Progenitor cell of endocrine pancreas (in vitro differentiated cells): Measurements from ENCODE around the gene CXCL12. TPM values are rescaled to one million over a fixed set of nuclear protein-coding genes. Genes with fewer than 3 reads are reported as not detected.

Experiments used
- DNase-seq: peaks from one replicate; pipeline ENCODE4 v3.0.0; 2021; ENCODE audit warnings: low spot score; ENCODE audit not compliant: unreplicated experiment
- H3K27ac Mint-ChIP-seq: 2 replicates; pipeline ENCODE4 v1.8.0; 2021; ENCODE audit warnings: mild to moderate bottlenecking, moderate library complexity, mixed read lengths
- H3K27me3 Mint-ChIP-seq: 2 replicates; pipeline ENCODE4 v1.8.0; 2021; ENCODE audit warnings: mixed read lengths
- H3K36me3 Mint-ChIP-seq: 2 replicates; pipeline ENCODE4 v1.8.0; 2022; ENCODE audit warnings: mixed read lengths; ENCODE audit not compliant: insufficient read depth
- H3K4me1 Mint-ChIP-seq: 2 replicates; pipeline ENCODE4 v1.8.0; 2021; ENCODE audit warnings: low read depth, mixed read lengths
- H3K4me3 Mint-ChIP-seq: 2 replicates; pipeline ENCODE4 v1.8.0; 2021; ENCODE audit warnings: low read depth, mild to moderate bottlenecking, moderate library complexity, mixed read lengths
- H3K9me3 Mint-ChIP-seq: 2 replicates; pipeline ENCODE4 v1.8.0; 2021; ENCODE audit warnings: low read depth, mixed read lengths
- CTCF ChIP-seq: fragments of 200-600 bp; sonication (generic); IDR thresholded peaks from one replicate; pipeline ENCODE4 v1.5.0; 2021; ENCODE audit warnings: antibody characterized with exemption, mild to moderate bottlenecking; ENCODE audit not compliant: unreplicated experiment
- total RNA-seq: library from RNA; stranded (reverse); gene quantifications from 2 replicates; pipeline ENCODE4 v1.2.1, GENCODE V29; 2021

CXCL12 gene
- total RNA-seq, 1 donor from 2014 or later: 4.2 TPM

DNA sequence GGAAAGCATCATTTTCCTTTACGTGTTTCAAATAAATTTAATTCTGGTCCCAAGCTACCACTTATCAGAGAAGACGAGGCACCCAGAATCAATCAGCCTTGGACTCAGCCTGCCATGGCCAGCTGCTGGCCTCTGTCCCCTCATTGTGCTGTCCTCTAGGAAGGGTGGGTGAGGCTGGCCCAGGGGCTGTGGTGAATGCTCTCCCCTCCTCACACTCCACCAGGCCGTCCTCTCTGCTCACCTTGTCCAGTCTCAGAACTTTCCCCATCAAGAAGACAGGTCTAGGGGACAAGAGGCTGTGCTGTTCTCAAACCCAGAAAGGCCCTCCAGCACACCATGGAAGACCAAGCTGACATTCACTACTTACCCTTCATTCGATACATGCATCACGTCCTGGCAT is 36.4 kb downstream of the CXCL12 start:
- Mint-ChIP-seq H3K4me1 (no peaks in the 10 kb centered on the region), H3K9me3 (no peaks in the 10 kb centered on the region), H3K4me3 (no peak overlapping the region), H3K27me3 (peaks cover 25% of the 10 kb centered on the region), H3K27ac (no peak overlapping the region), H3K36me3 (no peaks in the 10 kb centered on the region)
- no peak for TF ChIP-seq CTCF
- DNase-seq: no peak

- Mint-ChIP-seq H3K36me3 (no peaks in the 10 kb centered on the region), H3K9me3 (no peaks in the 10 kb centered on the region), H3K4me1 (no peaks in the 10 kb centered on the region), H3K27me3 (peaks cover 28% of the 10 kb centered on the region), H3K27ac (no peak overlapping the region), H3K4me3 (no peak overlapping the region)
- DNase-seq: no peak
- TF ChIP-seq CTCF: no peak
Observed at GRCh38 chr10:44347609-44348400, 37.1 kb downstream of the CXCL12 start.

- no peak for DNase-seq
- H3K9me3 Mint-ChIP-seq: no peaks in the 10 kb centered on the region
- no peak overlapping the region for H3K27ac Mint-ChIP-seq
- H3K36me3 Mint-ChIP-seq: no peaks in the 10 kb centered on the region
- H3K4me1 Mint-ChIP-seq: no peaks in the 10 kb centered on the region
- peaks cover 30% of the 10 kb centered on the region for H3K27me3 Mint-ChIP-seq
- peak; percentile 9 for TF ChIP-seq CTCF
- no peak overlapping the region for H3K4me3 Mint-ChIP-seq
Observed at GRCh38 chr10:44344727-44345126, 40.2 kb downstream of the CXCL12 start.

GRCh38 chr10:44343843-44344242 is 41.1 kb downstream of the CXCL12 start:
- TF ChIP-seq CTCF: no peak
- Mint-ChIP-seq H3K9me3 (no peaks in the 10 kb centered on the region), H3K4me1 (no peaks in the 10 kb centered on the region), H3K4me3 (no peak overlapping the region), H3K27ac (no peak overlapping the region), H3K27me3 (peaks cover 32% of the 10 kb centered on the region), H3K36me3 (no peaks in the 10 kb centered on the region)
- no peak for DNase-seq

DNA sequence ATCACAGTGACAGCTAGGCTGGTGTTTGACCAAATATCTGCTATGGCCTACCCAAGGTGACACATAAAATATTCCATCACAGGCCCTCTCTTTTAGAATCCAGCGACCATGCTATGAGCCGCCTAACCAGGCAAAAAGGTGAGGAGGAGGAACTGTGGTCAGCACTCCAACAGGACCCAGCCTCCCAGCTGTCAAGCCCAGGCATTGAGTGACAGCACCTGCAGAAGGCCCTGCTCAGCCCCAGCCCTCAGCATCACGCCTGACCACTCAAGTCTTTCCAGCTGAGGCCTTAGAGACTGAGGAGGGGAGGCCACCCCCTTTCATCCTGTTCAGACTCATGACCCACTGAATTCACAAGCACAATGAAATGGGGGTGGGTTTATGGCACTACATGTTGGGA is 43.0 kb downstream of the CXCL12 start:
- Mint-ChIP-seq H3K4me3 (no peak overlapping the region), H3K4me1 (no peaks in the 10 kb centered on the region), H3K9me3 (no peaks in the 10 kb centered on the region), H3K27ac (no peak overlapping the region), H3K27me3 (peaks cover 33% of the 10 kb centered on the region), H3K36me3 (no peaks in the 10 kb centered on the region)
- no peak for TF ChIP-seq CTCF
- DNase-seq: no peak
